K562 (cell line): Measurements from ENCODE around the gene ZNF438. TPM values are rescaled to one million over a fixed set of nuclear protein-coding genes. Genes with fewer than 3 reads are reported as not detected.
A peak's percentile ranks its signal among the peaks of the same experiment; 100 is the strongest.

Experiments used
- ATAC-seq: fragments of 200-7000 bp; cut with Tn5 transposase; 3 replicates; pipeline ENCODE4 v1.9.1; 2020; ENCODE audit warnings: moderate library complexity
- BruUV-seq: library from RNA; stranded (reverse); fragments of 400-500 nt; replicated peaks from 2 replicates; lab custom pipeline; 2021; lab: Mats Ljungman, UMichigan
- CTCF ChIA-PET: fragments of 300-600 bp; formaldehyde crosslinking; extraction: SDS; loops from one replicate; lab custom pipeline; 2021; ENCODE audit warnings: low intra/inter-chr PET ratio; lab: Yijun Ruan, JAX
- POLR2A ChIA-PET: fragments of 300-600, 350-650 bp; sonication (Branson Sonifier 250); formaldehyde crosslinking; extraction: SDS; loops from one replicate; lab custom pipeline; 2021; ENCODE audit warnings: antibody characterized with exemption, inconsistent platforms; lab: Yijun Ruan, JAX
- DNase-seq, 4 experiments: peaks; one replicate each; pipeline versions ENCODE4 v3.0.0 to v3.0.0-alpha.2; 2011 to 2018; ENCODE audit warnings: low spot score in 3 of 4, mixed read lengths in 3 of 4; ENCODE audit errors: extremely low read depth in 1 of 4
- FAIRE-seq: peaks from 2 replicates; lab custom pipeline; 2011; peaks lifted over from hg19 to GRCh38; lab: Jason Lieb, UNC
- H2AFZ ChIP-seq: 2 replicates; pipeline ENCODE4 v1.6.0; 2011; ENCODE audit warnings: low read depth, low read length, control low read depth, inconsistent platforms
- H3K27ac ChIP-seq: fragments of 200-600 bp; 3 replicates; pipeline ENCODE4 v1.8.0; 2011; ENCODE audit warnings: low read depth, mild to moderate bottlenecking, control low read depth, inconsistent platforms, low read length, moderate library complexity, mixed read lengths; ENCODE audit errors: extremely low read depth
- H3K27me3 ChIP-seq, 2 experiments: fragments of 300-600 bp in 1 of 2; 2 replicates in 1 of 2; 3 replicates in 1 of 2; pipeline versions ENCODE4 v1.6.0 to v1.8.0; 2011; ENCODE audit warnings: inconsistent platforms in 2 of 2, low read length in 2 of 2, mild to moderate bottlenecking in 1 of 2, mixed read lengths in 1 of 2, moderate library complexity in 1 of 2; ENCODE audit not compliant: control insufficient read depth in 2 of 2, insufficient read depth in 2 of 2
- H3K36me3 ChIP-seq: fragments of 300-600 bp; 3 replicates; pipeline ENCODE4 v1.8.0; 2011; ENCODE audit warnings: mild to moderate bottlenecking, low read length, inconsistent platforms; ENCODE audit not compliant: control insufficient read depth, insufficient read depth
- H3K4me1 ChIP-seq, 2 experiments: fragments of 200-600 bp in 1 of 2; replicated peaks in 1 of 2; 2 replicates in 1 of 2; 3 replicates in 1 of 2; pipeline versions ENCODE4 v1.5.1 to v1.8.0; 2011; ENCODE audit warnings: inconsistent platforms in 2 of 2, low read length in 2 of 2, mild to moderate bottlenecking in 1 of 2, mixed read lengths in 1 of 2, moderate library complexity in 1 of 2; ENCODE audit not compliant: control insufficient read depth in 2 of 2, insufficient read depth in 2 of 2
- H3K4me2 ChIP-seq: 2 replicates; pipeline ENCODE4 v1.6.1; 2011; ENCODE audit warnings: low read length, control low read depth, inconsistent platforms, mixed read lengths; ENCODE audit not compliant: insufficient read depth
- H3K4me3 ChIP-seq: fragments of 200-600 bp; sonication (generic), shearing (Covaris generic); 2 replicates; pipeline ENCODE4 v1.5.1; 2016; ENCODE audit warnings: control low read depth, inconsistent platforms
- H3K79me2 ChIP-seq: fragments of 200-600 bp; 3 replicates; pipeline ENCODE4 v1.8.0; 2011; ENCODE audit warnings: low read length, inconsistent platforms; ENCODE audit not compliant: control insufficient read depth, insufficient read depth
- H3K9ac ChIP-seq, 2 experiments: 2 replicates each; pipeline versions ENCODE4 v1.6.0 to v1.6.1; 2011; ENCODE audit warnings: low read depth in 2 of 2, low read length in 2 of 2, control low read depth in 1 of 2, inconsistent platforms in 1 of 2, mild to moderate bottlenecking in 1 of 2, mixed read lengths in 1 of 2; ENCODE audit not compliant: insufficient read depth in 1 of 2
- H3K9me1 ChIP-seq: one replicate; pipeline ENCODE4 v1.6.0; 2011; ENCODE audit warnings: inconsistent platforms, mild to moderate bottlenecking, low read length, moderate library complexity; ENCODE audit not compliant: control insufficient read depth, insufficient read depth
- H3K9me3 ChIP-seq: replicated peaks from 2 replicates; pipeline ENCODE4 v1.5.1; 2011; ENCODE audit warnings: low read depth, low read length, inconsistent platforms; ENCODE audit not compliant: control insufficient read depth, insufficient read depth
- H4K20me1 ChIP-seq: replicated peaks from 2 replicates; pipeline ENCODE4 v1.6.1; 2011; ENCODE audit warnings: low read length, inconsistent platforms, mixed read lengths; ENCODE audit not compliant: control insufficient read depth, insufficient read depth
- BRF1 ChIP-seq: IDR thresholded peaks from 3 replicates; pipeline ENCODE4 v1.6.1; 2011; ENCODE audit warnings: borderline replicate concordance, mild to moderate bottlenecking; ENCODE audit not compliant: insufficient read length; ENCODE audit errors: extremely low read depth
- CBFA2T3 ChIP-seq: fragments of 450-650 bp; IDR thresholded peaks from 2 replicates; pipeline ENCODE4 v1.6.1; 2017
- KLF10 ChIP-seq: fragments of 250-450 bp; sonication (Bioruptor Pico); IDR thresholded peaks from 2 replicates; pipeline ENCODE4 v1.6.1; 2021; ENCODE audit warnings: matching md5 sums
- whole genome bisulfite sequencing: fragments of 100-300 bp; shearing (Covaris generic); methylation state at CpG from one replicate; pipeline ENCODE4 v1.1.6; 2016; ENCODE audit warnings: low coverage, mixed read lengths; ENCODE audit not compliant: insufficient coverage; ENCODE audit errors: missing lambda C conversion rate; 5-methylcytosine and 5-hydroxymethylcytosine counted together
- in situ Hi-C: fragments of 300-500 bp; cut with MboI; formaldehyde crosslinking; loops from 4 replicates; pipeline ENCODE4 v1.15.0; 2018; ENCODE audit warnings: inconsistent platforms, mixed read lengths
- intact Hi-C: fragments of 100-400 bp; cut with micrococcal nuclease; formaldehyde crosslinking; loops from 2 replicates; pipeline ENCODE4 v1.14.2; 2022
- polyA plus RNA-seq, 8 experiments: library from polyadenylated mRNA; depleted of rRNA in 4 of 8; stranded (reverse) in 5 of 8; unstranded in 3 of 8; fragments of >200 nt; fragmentation: Nextera tagmentation in 2 of 8; fragmentation: Illumina TruSeq in 1 of 8; extraction: Ambion mirVana in 2 of 8; extraction: Trizol in 1 of 8; gene quantifications; 2 replicates each; pipeline versions ENCODE4 v1.2.1 to v1.2.3, GENCODE V29; 2011 to 2014; ENCODE audit warnings: inconsistent platforms in 1 of 8, missing spikeins in 1 of 8
- total RNA-seq, 7 experiments: library from RNA; depleted of rRNA in 6 of 7; stranded (reverse); fragments of >200 nt in 6 of 7; fragmentation: Illumina TruSeq in 2 of 7; extraction: Trizol in 2 of 7; gene quantifications; 2 replicates each; pipeline versions ENCODE4 v1.2.1 to v1.2.3, GENCODE V29; 2011 to 2021; ENCODE audit warnings: low replicate concordance in 1 of 7
- TF ChIP-seq, protein P1 (sequence below): IDR thresholded peaks from 2 replicates; pipeline ENCODE4 v1.6.1; 2012; ENCODE audit warnings: low read depth, low read length, improper control_type of control experiment, borderline replicate concordance
- TF ChIP-seq, protein P2 (sequence below): sonication (generic); formaldehyde crosslinking; IDR thresholded peaks from 2 replicates; pipeline ENCODE4 v1.8.1; 2023; ENCODE audit warnings: missing genetic modification reagents, mild to moderate bottlenecking, borderline replicate concordance

Gene ZNF438
- total and polyA plus RNA-seq, 9 of the 15 experiments (the other 6 are each of a cell fraction or from before 2014, with no cell fraction given) = 0.45 to 1.5 (median 0.91) TPM

GRCh38 chr10:31037749-31038148 lies 6.1 kb upstream of the ZNF438 start:
- H3K4me3 ChIP-seq = no peak overlapping the region
- no peaks in the 10 kb centered on the region for H3K9me1 ChIP-seq
- no peak for DNase-seq
- no peak overlapping the region for H3K27ac ChIP-seq
- 0% methylated on average over 3 of the region's 3 CpGs for WGBS
- BruUV-seq = no TSS peak
- ChIA-PET POLR2A (no interaction called here), CTCF (no interaction called here)
- TF ChIP-seq, protein P1, sequence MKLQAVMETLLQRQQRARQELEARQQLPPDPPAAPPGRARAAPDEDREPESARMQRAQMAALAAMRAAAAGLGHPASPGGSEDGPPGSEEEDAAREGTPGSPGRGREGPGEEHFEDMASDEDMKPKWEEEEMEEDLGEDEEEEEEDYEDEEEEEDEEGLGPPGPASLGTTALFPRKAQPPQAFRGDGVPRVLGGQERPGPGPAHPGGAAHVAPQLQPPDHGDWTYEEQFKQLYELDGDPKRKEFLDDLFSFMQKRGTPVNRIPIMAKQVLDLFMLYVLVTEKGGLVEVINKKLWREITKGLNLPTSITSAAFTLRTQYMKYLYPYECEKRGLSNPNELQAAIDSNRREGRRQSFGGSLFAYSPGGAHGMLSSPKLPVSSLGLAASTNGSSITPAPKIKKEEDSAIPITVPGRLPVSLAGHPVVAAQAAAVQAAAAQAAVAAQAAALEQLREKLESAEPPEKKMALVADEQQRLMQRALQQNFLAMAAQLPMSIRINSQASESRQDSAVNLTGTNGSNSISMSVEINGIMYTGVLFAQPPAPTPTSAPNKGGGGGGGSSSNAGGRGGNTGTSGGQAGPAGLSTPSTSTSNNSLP = no peak
- intact Hi-C loops = no loop called here
- no peaks in the 10 kb centered on the region for H4K20me1 ChIP-seq
- H3K36me3 ChIP-seq = no peaks in the 10 kb centered on the region
- in situ Hi-C loops = no loop called here
- H3K79me2 ChIP-seq = no peaks in the 10 kb centered on the region
- H2AFZ ChIP-seq = no peak overlapping the region
- H3K9ac ChIP-seq = no peak overlapping the region
- H3K9me3 ChIP-seq = no peaks in the 10 kb centered on the region
- no peaks in the 10 kb centered on the region for H3K27me3 ChIP-seq
- peaks cover 0 to 3% of the 10 kb centered on the region in 2 experiments; a peak in 2 of 5 replicates for H3K4me1 ChIP-seq
- no peak for FAIRE-seq
- no peak overlapping the region for H3K4me2 ChIP-seq
- ATAC-seq = no peak

DNA sequence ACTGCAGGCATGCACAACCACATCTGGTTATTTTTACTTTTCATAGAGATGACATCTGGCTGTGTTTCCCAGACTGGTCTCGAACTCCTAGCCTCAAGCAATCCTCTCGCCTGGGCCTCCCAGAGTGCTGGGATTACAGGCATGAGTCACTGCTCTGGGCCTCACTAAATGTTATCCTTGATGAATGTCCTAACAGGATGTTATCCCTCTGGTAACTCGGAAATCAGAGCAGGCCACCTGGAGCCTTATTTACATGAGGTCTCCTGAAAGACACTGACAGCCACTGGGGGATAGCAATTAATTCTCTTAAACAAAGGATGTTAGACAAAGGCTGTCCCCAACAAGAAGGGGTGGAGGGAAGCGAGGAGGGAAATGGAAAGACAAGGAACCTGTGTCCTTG lies 4.5 kb upstream of the ZNF438 start:
- DNase-seq (no peak), FAIRE-seq (no peak), ATAC-seq (no peak)
- H3K9me1 ChIP-seq = no peaks in the 10 kb centered on the region
- H3K4me1 ChIP-seq = peaks cover 2 to 18% of the 10 kb centered on the region in 2 experiments; a peak in 3 of 5 replicates
- no peak overlapping the region for H2AFZ ChIP-seq
- H3K36me3 ChIP-seq = no peaks in the 10 kb centered on the region
- POLR2A ChIA-PET = no interaction called here
- intact Hi-C loops = no loop called here
- no peaks in the 10 kb centered on the region for H3K27me3 ChIP-seq
- in situ Hi-C loops = no loop called here
- H3K9me3 ChIP-seq = no peaks in the 10 kb centered on the region
- BruUV-seq = no TSS peak
- CTCF ChIA-PET = no interaction called here
- TF ChIP-seq KLF10 = no peak
- TF ChIP-seq CBFA2T3 = 0 out of 2 replicates have a peak, but pooled peaks have one; percentile 5
- TF ChIP-seq, protein P2, sequence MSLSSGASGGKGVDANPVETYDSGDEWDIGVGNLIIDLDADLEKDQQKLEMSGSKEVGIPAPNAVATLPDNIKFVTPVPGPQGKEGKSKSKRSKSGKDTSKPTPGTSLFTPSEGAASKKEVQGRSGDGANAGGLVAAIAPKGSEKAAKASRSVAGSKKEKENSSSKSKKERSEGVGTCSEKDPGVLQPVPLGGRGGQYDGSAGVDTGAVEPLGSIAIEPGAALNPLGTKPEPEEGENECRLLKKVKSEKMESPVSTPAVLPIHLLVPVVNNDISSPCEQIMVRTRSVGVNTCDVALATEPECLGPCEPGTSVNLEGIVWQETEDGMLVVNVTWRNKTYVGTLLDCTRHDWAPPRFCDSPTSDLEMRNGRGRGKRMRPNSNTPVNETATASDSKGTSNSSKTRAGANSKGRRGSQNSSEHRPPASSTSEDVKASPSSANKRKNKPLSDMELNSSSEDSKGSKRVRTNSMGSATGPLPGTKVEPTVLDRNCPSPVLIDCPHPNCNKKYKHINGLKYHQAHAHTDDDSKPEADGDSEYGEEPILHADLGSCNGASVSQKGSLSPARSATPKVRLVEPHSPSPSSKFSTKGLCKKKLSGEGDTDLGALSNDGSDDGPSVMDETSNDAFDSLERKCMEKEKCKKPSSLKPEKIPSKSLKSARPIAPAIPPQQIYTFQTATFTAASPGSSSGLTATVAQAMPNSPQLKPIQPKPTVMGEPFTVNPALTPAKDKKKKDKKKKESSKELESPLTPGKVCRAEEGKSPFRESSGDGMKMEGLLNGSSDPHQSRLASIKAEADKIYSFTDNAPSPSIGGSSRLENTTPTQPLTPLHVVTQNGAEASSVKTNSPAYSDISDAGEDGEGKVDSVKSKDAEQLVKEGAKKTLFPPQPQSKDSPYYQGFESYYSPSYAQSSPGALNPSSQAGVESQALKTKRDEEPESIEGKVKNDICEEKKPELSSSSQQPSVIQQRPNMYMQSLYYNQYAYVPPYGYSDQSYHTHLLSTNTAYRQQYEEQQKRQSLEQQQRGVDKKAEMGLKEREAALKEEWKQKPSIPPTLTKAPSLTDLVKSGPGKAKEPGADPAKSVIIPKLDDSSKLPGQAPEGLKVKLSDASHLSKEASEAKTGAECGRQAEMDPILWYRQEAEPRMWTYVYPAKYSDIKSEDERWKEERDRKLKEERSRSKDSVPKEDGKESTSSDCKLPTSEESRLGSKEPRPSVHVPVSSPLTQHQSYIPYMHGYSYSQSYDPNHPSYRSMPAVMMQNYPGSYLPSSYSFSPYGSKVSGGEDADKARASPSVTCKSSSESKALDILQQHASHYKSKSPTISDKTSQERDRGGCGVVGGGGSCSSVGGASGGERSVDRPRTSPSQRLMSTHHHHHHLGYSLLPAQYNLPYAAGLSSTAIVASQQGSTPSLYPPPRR (CRISPR knock-in tag) = no peak
- no peak for TF ChIP-seq BRF1
- WGBS = 2% methylated on average over 4 of the region's 4 CpGs
- no peak overlapping the region for H3K27ac ChIP-seq
- H4K20me1 ChIP-seq = no peaks in the 10 kb centered on the region
- H3K4me3 ChIP-seq = no peak overlapping the region
- H3K79me2 ChIP-seq = no peaks in the 10 kb centered on the region
- H3K4me2 ChIP-seq = no peak overlapping the region
- H3K9ac ChIP-seq = no peak overlapping the region
